ENCODE data around the gene TMEM248.
"Not testable (repeated sequence)": the region's sequence is repeated elsewhere in the genome, so short reads cannot be mapped to it uniquely, and the experiment has no call there.

TMEM248 gene, protein sequence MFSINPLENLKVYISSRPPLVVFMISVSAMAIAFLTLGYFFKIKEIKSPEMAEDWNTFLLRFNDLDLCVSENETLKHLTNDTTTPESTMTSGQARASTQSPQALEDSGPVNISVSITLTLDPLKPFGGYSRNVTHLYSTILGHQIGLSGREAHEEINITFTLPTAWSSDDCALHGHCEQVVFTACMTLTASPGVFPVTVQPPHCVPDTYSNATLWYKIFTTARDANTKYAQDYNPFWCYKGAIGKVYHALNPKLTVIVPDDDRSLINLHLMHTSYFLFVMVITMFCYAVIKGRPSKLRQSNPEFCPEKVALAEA

GRCh38 chr7:66920769-66921395, at the start of gene TMEM248:
Gene TMEM248 (plus strand): TSS chr7:66921225. CDS start chr7:66941866, 20,641 bp downstream.
- peak; percentile 21 for FAIRE-seq

GRCh38 chr7:66873476-66873875, 47.5 kb upstream of the TMEM248 start:
- no peak for FAIRE-seq

- no peak for FAIRE-seq
Measured at GRCh38 chr7:66877577-66878300, 43.3 kb upstream of the TMEM248 start.

DNA sequence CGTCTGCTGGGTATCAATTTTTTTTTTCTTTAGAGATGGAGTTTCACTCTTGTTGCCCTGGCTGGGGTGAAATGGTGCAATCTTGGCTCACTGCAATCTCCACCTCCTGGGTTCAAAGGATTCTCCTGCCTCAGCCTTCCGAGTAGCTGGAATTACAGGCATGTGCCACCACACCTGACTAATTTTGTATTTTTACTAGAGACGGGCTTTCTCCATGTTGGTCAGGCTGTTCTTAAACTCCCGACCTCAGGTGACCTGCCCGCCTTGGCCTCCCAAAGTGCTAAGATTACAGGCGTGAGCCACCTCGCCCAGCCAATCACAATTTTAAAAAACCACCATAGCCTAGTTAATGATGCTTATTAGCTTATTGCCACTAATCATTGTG, 42.7 kb upstream of the TMEM248 start:
- not testable (repeated sequence) for FAIRE-seq

- FAIRE-seq: no peak
Measured at GRCh38 chr7:66880053-66880452, 41.0 kb upstream of the TMEM248 start.

DNA sequence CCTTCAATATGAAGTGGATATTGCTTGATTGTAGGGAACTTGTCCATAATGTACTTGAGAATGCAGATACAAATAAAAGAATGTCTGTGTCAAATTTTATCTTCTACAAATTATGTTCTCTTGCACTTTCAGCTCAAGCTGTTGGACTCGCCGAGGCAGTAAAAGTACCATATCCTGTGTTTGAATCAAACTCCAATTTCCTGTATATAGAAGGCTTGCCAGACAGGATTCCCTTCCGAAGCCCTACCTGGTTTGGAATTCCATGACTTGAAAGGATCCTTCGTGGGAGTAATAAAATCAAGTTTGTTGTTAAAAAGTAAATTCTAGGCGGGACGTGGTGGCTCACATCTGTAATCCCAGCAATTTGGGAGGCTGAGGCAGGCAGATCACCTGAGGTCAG, 40.4 kb upstream of the TMEM248 start:
- not testable (repeated sequence) for FAIRE-seq

DNA sequence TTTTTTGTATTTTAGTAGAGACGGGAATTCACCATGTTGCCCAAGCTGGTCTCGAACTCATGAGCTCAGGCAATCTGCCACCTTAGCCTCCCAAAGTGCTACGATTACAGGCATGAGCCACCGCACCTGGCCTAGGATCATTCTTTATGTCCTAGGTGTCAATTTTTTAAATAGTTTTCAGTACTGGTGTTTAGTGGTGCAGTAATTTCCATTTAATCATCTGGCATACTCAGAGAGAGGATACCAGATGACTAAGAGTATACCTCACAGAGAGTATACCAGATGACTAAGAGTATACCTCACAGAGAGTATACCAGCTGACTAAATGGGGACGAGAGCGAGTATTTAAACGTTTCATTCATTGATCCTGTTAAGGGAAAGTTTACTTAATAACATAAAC, 37.3 kb upstream of the TMEM248 start:
- no peak for FAIRE-seq

GRCh38 chr7:66884556-66884955, 36.5 kb upstream of the TMEM248 start:
- not testable (repeated sequence) for FAIRE-seq

DNA sequence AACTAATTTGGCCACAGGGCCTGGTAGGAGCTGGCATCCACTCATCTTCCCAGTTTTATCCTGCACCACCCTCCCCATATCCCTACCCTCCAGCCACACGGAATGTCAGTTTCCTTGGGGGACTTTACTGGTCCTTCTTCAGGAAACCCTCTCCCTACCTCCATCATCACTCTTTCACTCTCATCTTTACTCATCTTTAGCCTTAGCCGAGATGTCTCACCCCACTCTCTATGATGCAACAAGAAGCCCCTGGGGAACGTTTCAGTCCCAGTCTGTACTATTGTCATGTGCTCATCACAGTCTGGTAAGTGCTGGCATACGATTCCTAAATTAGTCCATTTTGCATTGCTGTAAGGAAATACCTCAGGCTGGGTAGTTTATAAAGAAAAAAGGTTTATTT, 34.9 kb upstream of the TMEM248 start:
- FAIRE-seq: no peak

- FAIRE-seq: not testable (repeated sequence)
Measured at GRCh38 chr7:66888223-66888622, 32.8 kb upstream of the TMEM248 start.

DNA sequence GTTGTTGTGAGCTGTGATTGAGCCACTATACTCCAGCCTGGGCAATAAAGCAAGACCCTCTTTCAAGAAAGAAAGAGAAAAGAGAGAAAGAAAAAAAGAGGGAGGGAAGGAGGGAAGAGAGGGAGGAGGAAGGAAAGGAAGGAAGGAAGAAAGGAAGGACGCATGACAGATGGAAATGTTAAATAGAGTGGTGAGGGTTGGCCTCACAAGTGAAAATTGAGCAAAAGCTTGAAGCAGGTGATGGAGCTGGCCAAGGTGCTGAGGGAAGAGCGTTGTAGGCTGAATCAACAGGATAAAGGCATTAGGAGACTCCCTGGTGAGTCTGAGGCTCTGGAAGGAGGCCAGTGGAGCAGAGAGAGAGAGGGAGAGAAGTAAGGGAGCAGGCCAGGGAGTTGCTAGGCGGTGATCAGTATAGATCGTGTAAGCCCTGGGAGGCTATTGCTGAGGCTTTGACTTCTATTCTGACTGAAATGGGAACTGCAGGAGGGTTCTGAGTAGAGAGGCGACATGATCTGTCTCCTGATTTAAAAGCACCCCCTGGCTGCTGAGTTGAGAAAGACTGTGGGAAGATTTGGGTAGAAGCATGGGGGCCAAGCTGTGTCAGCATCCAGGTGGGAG, 26.5 kb upstream of the TMEM248 start:
- no peak for FAIRE-seq

DNA sequence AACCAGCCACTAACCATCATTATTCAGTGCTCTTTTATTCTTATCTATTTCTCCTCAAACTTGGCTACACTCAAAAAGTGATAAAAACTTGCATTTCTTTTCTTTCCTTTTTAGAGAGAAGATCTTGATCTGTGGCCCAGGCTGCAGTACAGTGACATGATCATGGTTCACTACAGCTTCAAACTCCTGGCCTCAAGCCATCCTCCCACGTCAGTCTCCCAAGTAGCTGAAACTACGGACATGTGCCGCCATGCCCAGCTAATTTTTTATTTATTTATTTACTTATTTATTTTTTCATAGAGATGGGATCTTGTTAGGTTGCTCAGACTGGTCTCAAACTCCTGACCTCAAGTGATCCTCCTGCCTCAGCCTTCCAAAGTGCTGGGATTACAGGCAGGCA, 24.6 kb upstream of the TMEM248 start:
- no peak for FAIRE-seq

DNA sequence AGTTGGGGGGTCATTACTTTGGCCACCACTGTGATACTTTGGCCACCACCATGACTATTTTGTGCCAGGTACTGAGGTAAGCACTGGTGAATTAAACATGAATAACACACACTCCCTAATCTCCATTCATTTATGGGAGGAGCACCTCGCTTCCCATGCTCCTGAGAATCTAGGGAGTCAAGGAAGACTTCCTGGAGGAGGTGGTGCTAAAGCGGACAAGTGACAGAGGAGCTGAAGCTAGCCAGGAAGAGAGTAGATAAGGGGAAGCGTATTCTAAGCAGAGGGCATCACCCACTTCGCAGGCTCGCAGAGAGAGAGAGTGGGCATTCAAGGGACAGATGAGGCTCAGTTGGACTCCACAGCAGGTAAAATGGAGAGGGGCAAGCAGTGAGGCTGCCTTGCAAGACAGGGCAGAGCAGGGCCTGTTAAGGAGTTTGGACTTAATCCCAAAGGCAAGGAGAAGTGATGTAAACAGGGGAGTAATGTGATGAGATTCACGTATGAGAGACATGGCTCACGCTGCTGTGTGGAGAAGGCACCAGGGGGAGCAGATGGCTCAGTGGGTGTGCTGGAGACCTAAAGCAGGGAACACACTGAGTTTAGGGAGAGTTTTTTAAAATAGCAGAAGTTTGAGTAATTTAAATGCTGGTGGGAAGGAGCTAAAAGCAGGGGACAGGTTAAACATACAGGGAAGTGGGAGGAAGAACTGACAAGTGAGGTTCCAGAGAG, 21.3 kb upstream of the TMEM248 start:
- no peak for FAIRE-seq

- FAIRE-seq: no peak
Measured at GRCh38 chr7:66901941-66902843, 18.8 kb upstream of the TMEM248 start.

DNA sequence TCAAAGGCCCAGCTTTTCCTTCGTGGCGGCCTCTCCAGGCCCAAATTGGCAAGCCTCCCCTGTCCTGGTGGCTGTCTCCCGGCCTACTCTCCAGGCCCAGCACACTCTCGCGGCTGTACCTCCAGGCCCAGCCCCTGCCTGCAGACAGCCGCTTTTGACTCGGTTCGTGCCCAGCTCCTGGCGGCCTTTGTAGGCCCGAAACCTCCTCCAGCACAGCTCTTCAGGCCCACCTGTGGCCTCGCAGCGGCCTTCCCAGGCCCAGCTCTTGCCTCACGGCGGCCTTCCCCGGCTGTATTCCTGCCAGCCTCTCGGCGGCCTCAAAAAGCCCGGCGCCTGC, 18.2 kb upstream of the TMEM248 start:
- no peak for FAIRE-seq

DNA sequence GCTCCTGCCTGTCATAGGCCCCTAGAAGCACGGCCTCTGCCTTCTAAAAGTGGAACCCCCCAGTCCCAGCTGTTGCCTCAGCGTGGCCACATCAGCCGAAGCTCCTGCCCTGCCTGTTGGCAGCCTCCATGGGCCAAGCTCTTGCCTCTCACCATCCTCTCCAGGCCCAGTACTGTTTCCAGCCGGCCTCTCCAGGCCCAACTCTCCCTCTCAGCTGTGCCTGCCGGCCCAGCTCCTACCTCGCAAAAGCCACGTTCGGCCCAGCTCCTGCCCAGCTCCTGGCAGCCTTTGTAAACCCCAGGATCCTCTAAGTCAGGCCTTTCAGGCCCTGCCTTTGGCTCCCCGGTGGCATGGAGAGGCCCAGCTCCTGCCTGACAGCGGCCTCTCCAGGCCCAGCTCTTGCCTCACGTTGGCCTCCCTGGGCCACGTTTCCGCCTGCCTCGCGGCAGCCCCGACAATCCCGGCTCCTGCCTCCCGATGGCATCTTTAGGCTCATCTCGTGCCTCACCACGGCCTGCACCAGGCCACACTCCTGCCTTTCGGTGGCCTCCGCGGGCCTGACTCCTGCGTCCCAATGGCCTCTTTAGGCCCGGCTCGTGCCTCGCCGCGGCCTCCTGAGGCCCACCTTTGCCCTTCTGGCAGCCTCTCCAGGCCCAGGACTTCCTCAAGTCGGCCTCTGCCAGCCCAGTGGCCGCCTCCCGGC, 17.5 kb upstream of the TMEM248 start:
- FAIRE-seq: no peak

GRCh38 chr7:66904063-66904593, 16.9 kb upstream of the TMEM248 start:
- FAIRE-seq: no peak

GRCh38 chr7:66905278-66905677, 15.7 kb upstream of the TMEM248 start:
- FAIRE-seq: no peak

GRCh38 chr7:66905689-66906088, 15.3 kb upstream of the TMEM248 start:
- no peak for FAIRE-seq

DNA sequence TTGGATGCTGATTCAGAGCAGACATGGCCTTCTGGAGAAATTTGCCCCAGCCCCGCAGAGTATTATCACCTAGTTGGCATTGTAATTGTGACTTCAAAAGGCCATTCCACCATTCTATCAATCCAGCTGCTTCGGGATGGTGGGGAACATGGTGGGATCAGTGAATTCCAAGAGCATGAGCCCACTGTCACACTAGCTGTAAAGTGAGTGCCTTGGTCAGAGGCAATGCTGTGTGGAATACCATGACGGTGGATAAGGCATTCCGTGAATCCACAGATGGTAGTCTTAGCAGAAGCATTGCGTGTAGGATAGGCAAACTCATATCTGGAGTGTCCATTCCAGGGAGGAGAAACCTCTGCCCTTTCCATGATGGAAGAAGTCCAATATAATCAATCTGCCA, 13.3 kb upstream of the TMEM248 start:
- no peak for FAIRE-seq

DNA sequence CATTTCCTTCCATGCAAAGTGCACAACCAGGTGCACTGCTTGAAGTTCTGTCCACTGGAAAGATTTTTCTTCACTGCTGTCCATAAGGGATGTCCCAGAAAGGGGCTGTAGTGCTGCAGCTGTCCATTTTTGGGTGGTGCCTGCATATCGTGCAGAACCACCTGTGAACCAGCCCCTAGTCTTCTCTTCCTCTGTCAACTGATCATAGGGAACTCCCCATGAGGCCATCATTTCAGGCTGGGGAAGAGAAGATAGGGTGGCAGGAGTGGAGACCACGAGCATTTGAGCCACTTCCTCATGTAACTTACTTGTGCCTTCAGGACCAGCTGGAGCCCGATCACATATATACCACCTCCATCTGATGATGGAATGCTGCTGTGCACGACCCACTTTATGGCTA, 12.4 kb upstream of the TMEM248 start:
- not testable (repeated sequence) for FAIRE-seq

Data from endometrium (tissue), 2 donors.